ENCODE measurements around the gene CLK3. TPM values are rescaled to one million over a fixed set of nuclear protein-coding genes. Genes with fewer than 3 reads are reported as not detected.

CLK3 gene
- total and polyA plus RNA-seq, 8 donors = 58.0 to 91.0 (median 80.3) TPM

DNA sequence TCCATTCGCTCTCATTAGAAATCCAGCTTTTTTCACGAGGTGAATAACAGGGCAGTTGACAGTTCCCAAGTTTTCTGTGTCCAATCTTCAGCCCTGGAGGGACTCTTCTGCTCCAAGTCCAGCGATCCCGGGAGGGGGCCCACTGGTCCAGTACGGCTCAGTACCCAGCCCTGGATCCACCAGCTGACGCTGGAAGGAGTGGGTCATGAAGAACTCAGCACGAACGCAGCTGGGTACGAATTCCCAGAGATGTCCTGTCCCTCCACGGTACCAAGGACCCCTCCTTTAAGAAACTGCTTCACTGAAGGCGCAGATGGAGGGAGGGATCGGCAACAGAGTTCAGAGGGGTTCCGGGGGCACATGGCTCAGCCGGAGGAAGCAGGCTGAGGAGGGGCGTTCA, 16.5 kb upstream of the CLK3 start:
- intact Hi-C loops (cut with DNase I) = no loop called here

DNA sequence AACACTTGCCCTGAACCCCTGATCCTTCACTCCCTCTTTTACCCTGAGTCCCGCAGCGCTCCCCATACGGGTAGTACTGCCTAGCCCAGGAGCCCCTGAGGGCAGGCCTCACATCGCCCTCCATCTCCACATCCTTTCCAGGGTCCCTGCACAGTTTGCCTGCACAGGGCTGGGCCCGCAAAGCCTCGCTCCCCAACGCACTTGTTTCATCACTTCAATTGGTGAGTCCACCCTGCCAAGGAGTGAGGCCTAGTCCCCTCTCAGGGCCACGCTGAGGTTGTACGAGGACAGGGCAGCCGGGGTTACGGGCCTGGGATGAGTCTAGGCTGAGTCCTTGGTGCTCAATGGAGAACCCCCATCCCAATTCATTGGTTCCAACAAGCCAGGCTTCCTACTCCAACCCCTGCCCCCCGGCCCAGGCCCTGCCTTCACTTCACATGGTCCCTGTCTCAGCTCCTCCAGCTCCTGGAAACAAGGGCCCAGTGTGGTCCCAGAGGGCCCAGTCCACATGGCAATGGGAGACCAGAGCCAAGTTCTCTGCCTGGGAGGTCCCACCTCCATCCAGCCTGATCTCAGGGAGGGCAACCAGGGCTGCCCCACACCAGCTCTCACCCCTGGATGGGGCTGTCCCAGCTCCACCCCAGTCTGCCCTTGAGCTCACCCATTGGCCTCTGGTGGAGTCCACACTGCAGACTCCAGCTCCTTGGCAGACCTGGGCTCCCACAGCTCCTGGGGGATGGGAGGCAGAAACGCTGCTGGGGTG, 12.4 kb upstream of the CLK3 start:
- Histone ChIP-seq H3K4me1 (peaks cover 6 to 17% of the 10 kb centered on the region in 2 donors), H3K27ac (no peak overlapping the region), H3K4me3 (no peak overlapping the region), H3K36me3 (no peaks in the 10 kb centered on the region), H3K27me3 (no peaks in the 10 kb centered on the region), H3K9me3 (no peaks in the 10 kb centered on the region)
- ATAC-seq (no peak), DNase-seq (peak in 1 of 4 donors; percentile 55)
- intact Hi-C loops (cut with DNase I) = no loop called here
- TF ChIP-seq, protein P1, sequence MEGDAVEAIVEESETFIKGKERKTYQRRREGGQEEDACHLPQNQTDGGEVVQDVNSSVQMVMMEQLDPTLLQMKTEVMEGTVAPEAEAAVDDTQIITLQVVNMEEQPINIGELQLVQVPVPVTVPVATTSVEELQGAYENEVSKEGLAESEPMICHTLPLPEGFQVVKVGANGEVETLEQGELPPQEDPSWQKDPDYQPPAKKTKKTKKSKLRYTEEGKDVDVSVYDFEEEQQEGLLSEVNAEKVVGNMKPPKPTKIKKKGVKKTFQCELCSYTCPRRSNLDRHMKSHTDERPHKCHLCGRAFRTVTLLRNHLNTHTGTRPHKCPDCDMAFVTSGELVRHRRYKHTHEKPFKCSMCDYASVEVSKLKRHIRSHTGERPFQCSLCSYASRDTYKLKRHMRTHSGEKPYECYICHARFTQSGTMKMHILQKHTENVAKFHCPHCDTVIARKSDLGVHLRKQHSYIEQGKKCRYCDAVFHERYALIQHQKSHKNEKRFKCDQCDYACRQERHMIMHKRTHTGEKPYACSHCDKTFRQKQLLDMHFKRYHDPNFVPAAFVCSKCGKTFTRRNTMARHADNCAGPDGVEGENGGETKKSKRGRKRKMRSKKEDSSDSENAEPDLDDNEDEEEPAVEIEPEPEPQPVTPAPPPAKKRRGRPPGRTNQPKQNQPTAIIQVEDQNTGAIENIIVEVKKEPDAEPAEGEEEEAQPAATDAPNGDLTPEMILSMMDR (IDR thresholded peaks at IDR 0.05) = no peak

More for the DNA sequence above, 16.5 kb upstream of the CLK3 start:
- Histone ChIP-seq H3K4me3 (peak overlapping the region; percentile 61 to 71), H3K27me3 (no peaks in the 10 kb centered on the region), H3K36me3 (peaks cover 0 to 18% of the 10 kb centered on the region in 2 donors), H3K9me3 (no peaks in the 10 kb centered on the region), H3K4me1 (peaks cover 6 to 22% of the 10 kb centered on the region in 2 donors), H3K27ac (peak overlapping the region; percentile 86 to 88)
- TF ChIP-seq, protein P1 (IDR thresholded peaks at IDR 0.05) = no peak
- DNase-seq (no peak), ATAC-seq (no peak)

DNA sequence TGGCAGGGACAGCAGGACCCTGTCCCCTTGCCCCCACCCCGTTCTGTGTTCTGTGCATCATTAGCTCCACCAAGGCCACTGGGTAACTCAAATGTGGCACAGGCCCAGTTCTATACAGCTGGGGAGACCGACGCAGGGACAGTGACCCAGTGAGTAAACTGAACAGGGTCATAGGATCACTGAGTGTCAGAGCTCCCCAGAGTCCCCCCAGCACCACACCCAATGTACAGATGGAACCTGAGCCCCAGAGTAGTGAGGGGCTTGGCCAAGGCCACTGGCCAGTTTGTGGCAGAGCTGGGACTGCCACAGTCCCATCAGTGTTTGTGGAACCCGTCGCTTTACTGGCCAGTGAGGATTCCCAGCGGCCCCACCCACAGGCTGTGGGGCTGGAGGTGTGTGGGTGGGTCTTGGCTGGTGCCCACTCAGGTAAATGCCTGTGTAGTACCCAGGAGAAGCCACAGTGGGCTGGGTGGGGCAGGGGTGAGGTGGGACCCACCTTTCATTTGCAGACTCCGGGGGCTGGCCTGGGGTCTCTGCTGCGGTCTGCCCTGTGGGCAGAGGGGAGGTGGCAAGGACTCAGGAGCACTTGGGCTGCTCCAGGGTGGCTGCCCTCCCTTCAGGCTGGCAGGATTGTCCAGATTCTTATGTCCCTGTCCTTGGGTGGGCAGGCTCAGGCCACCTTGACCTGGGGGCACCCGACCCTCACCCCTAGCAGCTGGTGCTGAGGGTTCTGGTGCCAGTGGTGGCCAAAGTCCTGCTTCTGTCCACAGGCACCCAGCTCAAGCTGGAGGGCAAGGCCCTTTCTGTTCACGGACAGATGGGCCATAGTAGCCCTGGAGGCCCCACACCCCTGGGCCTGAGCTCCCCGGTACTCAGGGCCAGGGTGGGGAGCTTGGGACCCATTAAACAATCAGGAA, 11.6 kb upstream of the CLK3 start:
- TF ChIP-seq, protein P1 (IDR thresholded peaks at IDR 0.05) = no peak
- Histone ChIP-seq H3K9me3 (no peaks in the 10 kb centered on the region), H3K27me3 (no peaks in the 10 kb centered on the region), H3K27ac (no peak overlapping the region), H3K4me1 (peaks cover 6 to 10% of the 10 kb centered on the region in 2 donors), H3K4me3 (no peak overlapping the region), H3K36me3 (no peaks in the 10 kb centered on the region)
- intact Hi-C loops (cut with DNase I) = no loop called here
- no peak for ATAC-seq
- peak in 1 of 4 donors; percentile 49 for DNase-seq

DNA sequence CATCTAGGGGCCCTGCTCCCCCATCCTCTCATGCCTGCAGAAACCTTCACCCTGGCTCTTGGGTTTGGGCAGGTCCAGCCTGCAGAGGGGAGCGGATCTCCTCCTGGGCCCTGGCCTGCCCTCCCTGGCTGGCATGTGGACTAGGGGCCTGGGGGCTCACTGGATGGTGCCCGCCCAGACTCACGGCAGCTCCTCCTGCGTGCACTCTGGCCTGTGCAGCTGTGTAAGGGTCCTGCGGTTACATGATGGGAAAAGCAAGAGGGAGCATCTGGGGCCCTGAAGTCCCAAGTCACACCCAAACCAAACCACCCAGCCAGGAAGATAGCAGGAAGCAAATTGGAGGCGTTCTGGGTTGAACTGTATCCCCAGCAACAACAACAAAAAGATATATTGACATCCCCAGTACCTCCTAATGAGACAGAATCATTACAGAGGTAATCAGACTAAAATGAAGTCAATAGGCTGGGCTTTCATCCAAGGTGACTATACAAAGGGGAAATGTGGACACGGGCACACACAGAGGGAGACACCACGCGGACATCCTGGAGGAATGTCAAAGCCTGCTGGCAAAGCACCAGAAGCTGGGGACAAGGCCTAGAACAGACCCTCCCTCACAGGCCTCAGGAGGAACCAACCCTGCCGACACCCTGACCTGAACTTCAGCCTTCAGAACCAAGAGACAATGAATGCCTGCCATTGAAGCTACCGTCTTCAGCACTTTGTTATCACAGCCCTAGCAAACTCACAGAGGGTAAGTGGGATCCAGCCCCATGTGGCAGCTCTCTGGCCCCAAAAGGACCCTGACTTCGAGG, 10.4 kb upstream of the CLK3 start:
- TF ChIP-seq, protein P1 (IDR thresholded peaks at IDR 0.05) = no peak
- intact Hi-C loops (cut with DNase I) = no loop called here
- Histone ChIP-seq H3K27ac (no peak overlapping the region), H3K4me1 (no peaks in the 10 kb centered on the region), H3K4me3 (no peak overlapping the region), H3K36me3 (no peaks in the 10 kb centered on the region), H3K27me3 (no peaks in the 10 kb centered on the region), H3K9me3 (no peaks in the 10 kb centered on the region)
- DNase-seq = peak in 1 of 4 donors; percentile 17
- ATAC-seq = no peak

Data from left lung (tissue), 10 donors.